Skin epidermis (tissue), 12 donors: ENCODE data around the gene C1orf198.

Experiments
- H3K27ac ChIP-seq, 21 experiments: fragments of 200-600 bp; sonication (generic) in 11 of 21; one replicate each; pipeline ENCODE4 v1.5.0; 2020; ENCODE audit warnings: mild to moderate bottlenecking in 3 of 21, inconsistent platforms in 2 of 21, moderate library complexity in 2 of 21
- H3K4me3 ChIP-seq, 7 experiments: fragments of 200-600 bp; sonication (generic) in 2 of 7; one replicate each; pipeline ENCODE4 v1.5.0; 2020; ENCODE audit warnings: inconsistent platforms in 2 of 7, mild to moderate bottlenecking in 2 of 7, moderate library complexity in 1 of 7

Gene C1orf198

GRCh38 chr1:230894664-230895063 is 26.3 kb upstream of the C1orf198 start:
- no peak overlapping the region for H3K4me3 ChIP-seq
- H3K27ac ChIP-seq: no peak overlapping the region

GRCh38 chr1:230894032-230894431 is 25.7 kb upstream of the C1orf198 start:
- Histone ChIP-seq H3K27ac (no peak overlapping the region), H3K4me3 (no peak overlapping the region)

- peak overlapping the region in 5 of 21 experiments; percentile 3 to 42 (median 7) for H3K27ac ChIP-seq
- no peak overlapping the region for H3K4me3 ChIP-seq
Measured at GRCh38 chr1:230892018-230892491, 23.7 kb upstream of the C1orf198 start.

GRCh38 chr1:230891413-230891812 is 23.1 kb upstream of the C1orf198 start:
- Histone ChIP-seq H3K27ac (peak overlapping the region in 5 of 21 experiments; percentile 2 to 26 (median 7)), H3K4me3 (no peak overlapping the region)

GRCh38 chr1:230884646-230885045 is 16.3 kb upstream of the C1orf198 start:
- no peak overlapping the region for H3K4me3 ChIP-seq

GRCh38 chr1:230883967-230884366 is 15.6 kb upstream of the C1orf198 start:
- Histone ChIP-seq H3K4me3 (no peak overlapping the region), H3K27ac (no peak overlapping the region)

More at GRCh38 chr1:230884646-230885045, 16.3 kb upstream of the C1orf198 start:
- H3K27ac ChIP-seq: no peak overlapping the region

GRCh38 chr1:230879778-230880177 is 11.5 kb upstream of the C1orf198 start:
- Histone ChIP-seq H3K27ac (peak overlapping the region in 2 of 21 experiments; percentile 36 to 60), H3K4me3 (no peak overlapping the region)

GRCh38 chr1:230878591-230878990 is 10.3 kb upstream of the C1orf198 start:
- Histone ChIP-seq H3K4me3 (no peak overlapping the region), H3K27ac (peak overlapping the region in 7 of 21 experiments; percentile 21 to 70 (median 58))

GRCh38 chr1:230877924-230878590 is 9.7 kb upstream of the C1orf198 start:
- H3K27ac ChIP-seq: peak overlapping the region in 10 of 21 experiments; percentile 12 to 70 (median 24)
- no peak overlapping the region for H3K4me3 ChIP-seq

- H3K27ac ChIP-seq: peak overlapping the region in 7 of 21 experiments; percentile 20 to 70 (median 51)
- no peak overlapping the region for H3K4me3 ChIP-seq
Measured at GRCh38 chr1:230877146-230877923, 9.0 kb upstream of the C1orf198 start.

- no peak overlapping the region for H3K4me3 ChIP-seq
- peak overlapping the region in 4 of 21 experiments; percentile 38 to 63 (median 54) for H3K27ac ChIP-seq
Measured at GRCh38 chr1:230876660-230877059, 8.3 kb upstream of the C1orf198 start.

- H3K4me3 ChIP-seq: no peak overlapping the region
- H3K27ac ChIP-seq: no peak overlapping the region
Measured at GRCh38 chr1:230875370-230875769, 7.0 kb upstream of the C1orf198 start.

- Histone ChIP-seq H3K4me3 (no peak overlapping the region), H3K27ac (no peak overlapping the region)
Measured at GRCh38 chr1:230870916-230871315, 2.6 kb upstream of the C1orf198 start.

GRCh38 chr1:230869500-230869899 is 1.2 kb upstream of the C1orf198 start:
- no peak overlapping the region for H3K4me3 ChIP-seq
- H3K27ac ChIP-seq: peak overlapping the region in 7 of 21 experiments; percentile 73 to 97 (median 90)

- peak overlapping the region; percentile 70 to 98 (median 91) for H3K4me3 ChIP-seq
- peak overlapping the region; percentile 59 to 97 (median 87) for H3K27ac ChIP-seq
Measured at GRCh38 chr1:230868736-230869385, 540 bp upstream of the C1orf198 start.

- peak overlapping the region; percentile 41 to 97 (median 87) for H3K27ac ChIP-seq
- H3K4me3 ChIP-seq: peak overlapping the region; percentile 70 to 98 (median 91)
Measured at GRCh38 chr1:230867101-230867902, 1.0 kb downstream of the C1orf198 start.

- Histone ChIP-seq H3K4me3 (peak overlapping the region; percentile 70 to 98 (median 91)), H3K27ac (peak overlapping the region in 16 of 21 experiments; percentile 79 to 97 (median 90))
Measured at GRCh38 chr1:230866171-230867070, 1.9 kb downstream of the C1orf198 start.
